Activated CD4-positive, alpha-beta T cell treated with anti-CD3 and anti-CD28 coated beads, Interleukin-2, Interleukin-6, amounts not matched to agents 100 ng/mL and 50 ng/mL, durations not matched to agents 16 hours and 8 hours (primary cell): Measurements from ENCODE around the gene JAG1.

ENCODE experiments used
- DNase-seq: peaks from one replicate; pipeline ENCODE4 v3.0.0-alpha.2; 2020

Gene JAG1

DNA sequence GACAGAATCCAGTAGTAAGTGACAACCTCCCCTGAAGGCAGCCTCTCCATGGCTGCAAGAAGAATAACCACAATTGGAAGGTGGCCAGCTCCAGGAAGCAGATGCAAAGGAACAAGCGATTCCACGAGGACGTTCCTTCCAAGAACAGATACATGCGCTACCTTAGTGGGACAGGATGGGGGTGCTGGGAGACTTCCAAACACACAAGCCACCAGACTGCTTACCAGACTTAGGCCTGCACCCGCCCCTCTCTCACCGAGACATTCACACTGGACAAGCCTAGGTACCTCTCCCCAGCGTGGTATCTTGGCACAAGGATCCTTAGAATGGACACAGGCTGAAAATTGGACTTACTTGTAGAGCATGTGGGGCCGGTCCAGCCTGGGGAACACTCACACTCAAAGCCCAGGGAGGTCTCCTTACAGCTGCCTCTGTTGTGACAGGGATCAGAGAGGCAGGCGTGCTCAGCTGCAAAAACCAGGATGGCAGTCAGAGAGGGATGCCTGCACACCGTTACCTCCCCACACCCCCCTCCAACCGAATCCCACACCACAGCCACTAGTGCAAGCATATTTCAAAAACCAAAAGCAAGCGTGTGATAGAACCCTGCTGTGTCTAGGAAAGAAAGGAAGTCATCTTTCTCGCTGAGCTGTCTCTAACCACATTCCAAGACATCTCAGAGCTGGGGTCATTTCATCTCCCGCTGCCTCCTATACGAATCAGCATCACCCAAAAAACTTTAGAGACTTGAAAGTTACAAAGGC lies 22.4 kb downstream of the JAG1 start:
- DNase-seq: no peak

DNA sequence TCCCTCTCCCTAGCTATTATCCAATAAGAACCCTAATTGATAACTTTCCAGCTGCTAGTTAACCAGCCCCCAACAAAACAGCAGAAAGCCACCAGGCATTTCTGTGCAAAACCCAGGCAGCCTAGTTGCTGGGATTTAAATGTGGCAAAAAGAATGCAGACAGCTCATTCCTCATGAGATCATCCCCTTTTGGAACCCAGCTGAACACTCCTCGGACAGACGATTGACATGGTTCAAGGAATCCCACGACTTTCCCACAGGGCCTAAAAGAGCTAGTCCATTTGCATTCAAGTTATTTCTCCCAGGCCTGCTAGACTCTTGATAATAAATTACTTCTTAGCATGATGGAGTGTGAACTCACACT lies 24.0 kb downstream of the JAG1 start:
- DNase-seq: no peak

DNA sequence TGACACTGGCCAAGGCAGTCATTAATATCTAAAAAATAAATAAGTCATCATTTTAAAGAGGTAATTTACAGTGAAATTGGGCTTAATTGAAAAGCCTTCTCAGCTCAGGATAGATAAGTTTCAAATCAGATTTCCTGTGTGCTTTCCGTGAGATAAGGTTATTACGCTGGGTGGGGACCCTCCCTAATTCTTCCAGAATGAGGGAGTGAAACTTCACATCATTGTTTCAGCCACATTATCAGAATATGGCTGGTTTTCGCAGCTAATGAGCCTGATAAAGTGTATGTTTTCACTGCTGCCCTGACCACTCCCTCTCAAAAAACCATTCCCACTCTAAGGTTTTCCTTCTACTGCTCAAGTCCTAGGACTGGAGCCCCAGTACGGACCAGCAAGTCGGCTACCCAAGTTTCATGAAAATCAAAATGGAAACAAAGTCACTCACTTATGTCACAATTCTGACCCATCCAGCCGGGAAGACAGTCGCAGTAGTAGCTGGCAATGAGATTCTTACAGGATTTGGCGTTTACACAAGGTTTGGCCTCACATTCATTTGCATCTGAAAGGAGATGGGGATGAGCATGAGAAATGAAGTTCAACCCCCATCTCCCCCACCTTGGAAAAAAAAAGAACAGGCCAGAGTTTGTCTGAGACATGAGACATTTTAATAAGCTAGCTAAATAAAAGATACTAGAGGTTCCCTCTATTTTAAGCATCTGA lies 24.6 kb downstream of the JAG1 start:
- DNase-seq: no peak

DNA sequence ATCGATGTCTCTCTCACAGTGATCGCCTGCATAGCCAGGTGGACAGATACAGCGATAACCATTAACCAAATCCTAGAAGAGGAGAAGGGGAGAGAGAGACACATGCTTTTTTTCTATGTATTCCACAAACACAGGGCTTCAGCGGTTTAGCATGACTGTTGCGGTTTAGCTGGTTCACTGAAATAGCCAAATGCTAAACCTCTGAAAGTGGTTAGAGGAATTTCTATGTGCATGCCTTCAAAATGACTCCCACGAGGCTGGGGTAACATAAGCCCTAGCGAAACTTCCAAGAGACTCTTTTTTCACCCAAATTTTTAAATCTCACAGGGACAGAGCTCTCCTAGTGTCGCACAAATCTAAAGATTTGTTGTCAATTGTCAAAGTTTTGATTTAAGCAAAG lies 25.1 kb downstream of the JAG1 start:
- no peak for DNase-seq

DNA sequence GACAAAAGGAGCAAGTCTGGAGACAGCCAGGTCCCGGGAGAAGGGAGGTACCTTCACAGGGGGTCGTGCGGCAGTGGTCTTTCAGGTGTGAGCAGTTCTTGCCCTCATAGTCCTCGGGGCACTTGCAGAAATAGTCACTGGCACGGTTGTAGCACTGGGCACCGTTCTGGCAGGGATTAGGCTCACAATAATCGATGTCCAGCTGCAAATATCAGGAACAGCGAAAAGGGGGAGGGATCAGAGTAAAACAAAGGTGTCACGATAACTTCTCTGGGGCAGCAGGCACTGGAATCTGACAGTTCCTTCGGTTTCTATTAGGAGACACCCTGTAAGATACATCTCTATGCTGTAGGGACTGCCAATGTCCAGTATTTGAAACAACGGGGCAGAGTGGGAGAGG lies 25.9 kb downstream of the JAG1 start:
- DNase-seq: no peak

DNA sequence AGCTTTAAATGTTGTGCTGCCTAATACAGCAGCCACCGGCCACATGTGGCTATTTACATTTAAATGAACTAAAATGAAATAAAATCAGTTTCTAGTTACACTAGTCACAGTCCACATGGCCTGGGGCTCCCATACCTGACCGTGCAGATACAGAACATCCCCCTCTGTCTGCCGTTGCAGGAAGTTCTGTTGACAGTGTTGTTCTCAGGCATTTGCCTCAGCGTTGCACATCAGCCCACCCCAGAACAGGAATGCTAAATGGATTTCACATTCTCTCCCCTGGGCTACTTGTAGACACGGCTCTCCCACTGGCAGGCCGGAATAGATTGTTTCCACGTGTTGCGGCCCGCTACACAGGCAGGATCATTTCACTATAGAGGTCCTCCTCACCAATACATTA lies 26.3 kb downstream of the JAG1 start:
- no peak for DNase-seq

DNA sequence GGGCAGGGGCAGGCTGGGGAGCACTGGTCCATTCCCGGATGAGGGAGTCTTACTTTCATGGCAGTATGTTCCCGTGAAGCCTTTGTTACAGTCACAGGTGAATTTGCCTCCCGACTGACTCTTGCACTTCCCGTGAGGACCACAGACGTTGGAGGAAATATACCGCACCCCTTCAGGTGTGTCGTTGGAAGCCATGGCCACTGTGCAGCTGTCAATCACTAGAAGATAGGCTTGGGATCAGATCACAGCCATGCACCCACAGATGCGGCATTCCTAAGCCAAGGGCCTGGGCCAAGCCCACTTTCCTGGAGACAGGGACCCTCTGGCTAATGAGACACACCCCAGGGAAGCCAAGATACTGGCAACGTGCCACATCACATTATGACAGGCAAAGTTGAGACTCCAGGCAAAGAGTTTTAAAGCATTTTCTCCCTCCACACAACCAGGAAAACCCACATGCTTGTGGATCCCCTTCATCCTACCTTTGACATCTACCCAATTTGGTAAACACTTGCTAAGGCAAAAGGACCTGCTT lies 26.8 kb downstream of the JAG1 start:
- DNase-seq: no peak

DNA sequence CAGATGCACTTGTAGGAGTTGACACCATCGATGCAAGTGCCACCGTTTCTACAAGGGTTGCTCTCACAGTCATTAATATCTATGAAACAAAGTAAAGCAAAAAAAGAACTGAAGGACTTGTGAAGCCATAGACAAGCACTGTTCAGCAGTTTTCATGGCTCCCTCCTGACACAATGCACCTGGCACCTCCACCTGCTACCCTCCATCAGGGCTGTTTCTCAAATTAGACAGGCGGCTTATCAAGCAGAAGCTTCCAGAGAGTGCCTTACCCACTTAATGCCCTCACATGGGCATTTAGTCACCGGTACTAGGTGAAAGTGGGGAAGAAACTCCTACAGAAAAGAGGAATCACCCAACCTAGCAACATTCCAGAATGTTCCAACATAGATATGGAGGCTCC lies 27.8 kb downstream of the JAG1 start:
- DNase-seq: no peak

DNA sequence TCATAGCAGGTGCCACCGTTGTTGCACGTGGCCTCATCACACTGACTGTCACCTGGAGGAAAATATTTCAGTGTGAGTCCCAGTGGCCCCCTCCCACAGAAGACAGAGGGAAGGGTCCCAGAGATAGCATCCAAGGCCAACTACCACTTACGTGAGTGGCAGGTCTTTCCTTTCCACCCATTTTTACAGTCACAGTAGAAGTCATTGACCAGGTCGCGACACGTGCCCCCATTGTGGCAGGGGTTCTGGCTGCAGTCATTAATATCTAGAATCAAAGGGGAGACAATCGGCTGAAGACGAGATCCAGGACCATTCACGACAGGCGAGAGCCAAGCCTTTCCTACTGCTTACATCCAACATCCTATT lies 28.6 kb downstream of the JAG1 start:
- no peak for DNase-seq

DNA sequence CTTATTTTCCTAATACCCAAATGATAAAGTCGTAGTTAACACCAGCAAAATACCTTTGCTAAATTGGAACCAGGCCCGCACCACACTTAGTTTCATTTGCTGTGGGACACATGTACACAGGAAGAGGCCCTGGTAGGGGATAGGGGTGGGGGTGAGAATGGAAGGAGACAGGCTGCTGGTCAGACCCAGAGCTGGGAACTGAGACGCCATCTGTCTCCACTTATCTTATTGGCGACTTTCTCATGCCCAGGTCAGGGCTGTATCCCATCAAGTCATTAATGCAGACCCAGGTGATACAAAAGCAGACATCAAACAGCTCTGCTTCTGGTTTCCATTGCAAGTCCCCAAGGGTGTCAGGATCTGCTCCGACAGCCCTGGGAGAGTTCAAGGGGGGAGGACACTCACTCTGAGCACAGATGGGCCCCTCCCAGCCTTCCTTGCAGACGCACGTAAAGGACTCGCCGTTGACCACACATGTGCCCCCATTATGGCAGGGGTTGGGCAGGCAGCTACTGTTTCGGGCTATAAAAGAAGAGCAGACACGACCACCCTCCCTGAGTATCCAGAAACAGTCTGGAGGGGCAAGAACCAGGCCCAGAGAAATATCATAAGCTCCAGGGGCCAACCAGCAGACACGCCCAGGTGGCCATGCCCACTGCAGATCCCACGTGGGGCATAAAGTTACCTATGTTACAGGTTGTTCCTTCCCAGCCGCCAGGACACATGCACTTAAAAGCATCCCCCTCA lies 29.2 kb downstream of the JAG1 start:
- DNase-seq: peak; percentile 12

DNA sequence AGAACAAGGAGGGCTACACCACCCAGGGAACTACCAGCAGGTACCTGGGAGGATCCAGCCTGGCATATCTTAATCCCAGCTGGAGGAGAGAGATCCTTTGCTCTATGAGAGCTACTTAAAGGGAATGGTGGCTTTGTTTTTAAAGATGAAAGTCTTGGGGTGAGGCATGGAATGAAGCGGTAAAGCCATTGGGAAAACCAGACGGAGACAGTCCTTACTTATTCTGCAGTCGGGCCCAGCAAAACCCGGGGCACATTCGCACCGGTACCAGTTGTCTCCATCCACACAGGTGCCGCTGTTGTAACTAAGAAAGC lies 30.3 kb downstream of the JAG1 start:
- DNase-seq: no peak

DNA sequence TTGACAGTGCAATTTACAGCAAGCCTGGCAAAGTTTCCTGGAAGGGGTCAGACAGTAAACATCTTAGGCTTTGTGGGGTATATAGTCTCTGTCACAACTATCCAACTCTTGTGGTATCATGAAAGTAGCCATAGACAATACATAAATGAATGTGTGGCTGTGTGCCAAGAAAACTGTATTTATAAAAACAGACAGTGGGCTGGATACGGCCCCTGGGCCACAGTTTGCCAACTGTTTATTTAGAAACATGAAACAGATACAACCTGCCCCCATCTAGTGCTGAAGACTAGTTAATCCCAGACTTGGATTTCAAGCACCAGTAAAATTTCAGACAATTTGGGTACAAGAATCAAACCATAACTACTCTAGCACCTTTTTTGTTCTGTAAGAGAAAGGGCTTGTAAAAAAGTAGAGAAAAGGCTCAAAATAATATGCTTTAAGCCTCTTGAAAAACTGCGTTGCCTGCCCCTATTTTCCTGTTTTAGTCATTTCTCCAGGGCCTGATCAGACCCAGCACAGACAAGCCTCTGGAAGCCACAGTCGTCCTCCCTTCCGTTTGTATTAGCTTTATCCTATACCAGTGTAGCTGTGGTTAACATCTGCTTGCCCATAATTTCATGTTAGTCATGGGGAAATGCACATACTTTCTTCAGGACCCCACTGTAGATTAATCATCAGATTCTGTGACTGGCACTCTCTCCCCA lies 30.8 kb downstream of the JAG1 start:
- no peak for DNase-seq

DNA sequence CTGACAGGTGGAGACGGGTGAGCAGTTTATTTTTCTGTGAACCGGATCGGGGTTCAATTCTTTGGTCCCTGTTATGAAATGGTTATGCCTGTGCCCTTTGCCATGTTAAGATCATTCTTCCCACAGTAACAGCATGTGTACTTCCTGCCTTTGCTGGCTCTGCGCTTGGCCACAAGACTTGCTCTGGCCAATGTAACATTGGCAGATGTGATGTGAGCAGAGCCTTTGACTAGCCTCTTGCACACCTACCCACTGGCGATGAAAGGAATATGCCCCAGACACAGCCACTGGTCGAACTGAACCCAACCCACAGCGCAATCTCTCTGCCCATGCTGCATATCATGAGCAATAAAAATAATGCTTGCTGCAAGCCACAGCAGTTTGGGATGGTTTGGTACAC lies 31.9 kb downstream of the JAG1 start:
- DNase-seq: no peak

DNA sequence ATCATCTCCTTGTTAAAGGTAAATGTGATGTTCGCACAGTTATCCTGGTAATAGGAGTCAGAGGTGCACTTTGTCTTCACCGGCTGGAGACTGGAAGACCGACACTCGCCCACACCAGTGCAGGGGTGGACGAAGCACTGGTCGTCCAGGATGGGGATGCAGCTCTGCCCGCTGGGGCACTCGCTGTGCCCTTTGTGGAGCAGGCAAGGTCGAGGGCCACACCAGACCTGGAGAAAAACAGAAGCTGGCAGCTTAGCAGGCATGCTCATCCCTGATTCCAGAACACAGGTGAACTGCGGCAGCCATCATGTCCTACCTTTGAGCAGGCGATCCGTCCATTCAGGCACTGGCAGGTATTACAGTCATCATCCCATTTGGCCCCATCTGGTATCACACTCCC lies 32.3 kb downstream of the JAG1 start:
- no peak for DNase-seq

DNA sequence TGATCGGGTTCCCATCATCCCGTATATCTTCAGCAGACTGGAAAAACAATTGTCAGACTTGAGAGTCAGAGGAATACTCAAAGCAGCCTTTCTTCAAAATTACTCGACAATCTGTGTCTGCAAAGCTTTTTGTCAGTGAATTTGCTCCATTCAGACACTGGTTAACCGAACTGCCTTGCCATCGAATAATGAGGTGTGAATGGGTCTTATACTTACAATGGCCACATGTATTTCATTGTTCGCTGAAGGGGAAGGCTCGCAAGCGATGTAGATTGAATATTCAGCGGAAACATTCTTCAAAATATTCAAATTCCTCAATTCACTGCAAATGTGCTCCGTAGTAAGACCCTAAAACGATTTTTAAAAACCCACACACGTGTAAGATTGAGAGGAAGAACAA lies 32.9 kb downstream of the JAG1 start:
- no peak for DNase-seq

DNA sequence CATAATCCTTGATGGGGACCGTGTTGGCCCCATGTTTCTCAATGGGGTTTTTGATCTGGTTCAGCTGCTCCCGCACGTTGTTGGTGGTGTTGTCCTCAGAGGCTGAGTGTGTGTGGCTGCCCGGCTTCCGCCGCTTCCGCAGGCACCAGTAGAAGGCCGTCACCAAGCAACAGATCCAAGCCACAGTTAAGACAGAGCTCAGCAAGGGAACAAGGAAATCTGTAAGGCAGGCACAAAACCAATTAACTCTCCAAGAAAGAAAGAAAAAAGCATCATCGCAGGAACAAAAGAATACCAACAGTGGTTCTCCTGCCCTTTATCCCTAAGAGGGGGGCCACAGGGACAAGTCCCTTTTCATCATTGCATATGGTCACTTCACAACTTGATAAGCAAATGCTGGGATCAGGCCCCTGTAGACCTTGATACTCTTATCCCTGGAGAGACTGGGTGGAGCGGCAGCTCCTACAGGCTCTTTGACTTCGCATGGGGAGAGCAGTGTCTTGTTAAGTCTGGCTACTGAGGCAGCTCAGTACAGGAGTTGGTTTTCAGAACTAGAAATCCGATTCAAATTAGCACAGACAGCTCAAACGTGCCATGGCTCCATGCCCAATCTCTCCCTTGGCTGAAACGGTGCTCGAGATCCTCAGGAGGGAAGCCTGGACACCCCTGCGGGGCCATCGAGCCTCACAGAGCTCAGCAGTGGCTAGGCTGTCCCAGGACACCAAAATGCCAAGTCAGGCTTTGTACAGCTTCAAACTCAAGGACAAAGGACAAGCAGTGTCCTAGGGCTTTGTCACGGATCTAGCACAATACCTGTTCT lies 33.9 kb downstream of the JAG1 start:
- DNase-seq: no peak

DNA sequence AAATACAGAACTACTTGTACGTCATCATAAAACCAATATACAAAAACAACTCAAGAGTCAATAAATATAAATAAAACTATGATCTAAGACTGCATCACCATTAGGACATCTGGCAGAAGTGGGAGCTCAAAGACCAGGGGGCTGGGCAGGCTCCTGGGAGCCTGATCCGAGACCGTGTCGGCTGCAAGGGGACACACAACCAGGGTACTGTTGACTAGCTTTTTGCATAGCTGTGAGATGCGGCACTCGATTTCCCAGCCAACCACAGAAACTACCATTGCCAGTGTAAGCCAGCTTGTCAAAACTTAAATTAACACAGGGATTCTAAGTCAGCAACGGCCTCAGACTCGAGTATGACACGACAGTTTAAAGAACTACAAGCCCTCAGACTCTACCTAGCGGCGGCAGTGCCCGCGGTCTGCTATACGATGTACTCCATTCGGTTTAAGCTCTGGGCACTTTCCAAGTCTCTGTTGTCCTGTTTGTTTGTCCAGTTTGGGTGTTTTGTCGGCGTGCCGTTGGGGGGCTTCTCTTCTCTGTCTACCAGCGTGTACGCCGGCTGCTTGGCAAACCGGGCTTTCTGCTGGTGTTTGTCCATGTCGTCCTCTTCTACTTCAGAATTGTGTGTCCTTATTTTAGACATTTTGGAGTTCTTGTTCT lies 34.6 kb downstream of the JAG1 start:
- DNase-seq: no peak

DNA sequence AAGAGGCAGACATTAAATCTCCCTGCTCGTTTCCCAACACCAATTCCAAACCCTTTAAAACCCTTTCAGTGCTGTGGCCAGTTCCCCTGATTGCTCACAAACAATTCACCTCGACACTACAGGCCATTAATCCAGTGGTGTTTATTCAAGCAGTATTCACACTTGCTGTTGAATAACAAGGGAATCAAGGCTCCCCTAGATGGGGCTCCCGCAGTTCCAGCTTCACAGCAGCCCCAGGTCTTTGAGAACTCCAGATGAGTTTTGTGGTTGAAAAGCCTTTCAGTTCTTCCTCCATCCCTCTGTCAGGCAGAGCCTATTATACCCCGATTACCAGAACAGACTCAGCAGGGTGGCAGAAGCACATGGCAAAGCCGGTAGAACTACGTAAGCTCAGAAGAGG lies 36.2 kb downstream of the JAG1 start:
- no peak for DNase-seq

DNA sequence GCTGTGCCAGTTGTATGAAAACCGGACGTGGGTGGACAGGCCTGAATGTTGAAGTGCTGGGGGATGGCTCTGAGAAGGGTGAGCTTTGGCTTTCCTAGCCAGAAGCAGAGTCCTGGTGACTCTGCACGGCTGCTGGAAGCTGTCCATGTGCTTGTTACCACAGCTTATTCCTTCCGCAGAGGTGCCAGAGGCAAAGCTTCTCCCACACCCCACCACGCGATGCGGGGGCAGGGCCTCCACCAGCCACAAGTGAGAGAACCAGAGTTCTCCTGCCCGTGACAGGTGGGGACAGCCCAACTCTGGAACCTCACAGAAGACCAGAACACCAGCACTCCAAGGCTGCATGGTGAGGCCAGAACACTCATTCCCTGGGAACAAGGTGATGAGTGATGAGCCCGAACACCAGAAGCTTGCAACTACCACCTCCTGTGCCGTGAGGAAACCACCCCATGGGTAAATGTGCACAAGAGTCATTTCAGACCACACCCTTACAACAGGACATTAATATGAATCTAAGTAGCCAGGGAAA lies 36.7 kb downstream of the JAG1 start:
- no peak for DNase-seq

DNA sequence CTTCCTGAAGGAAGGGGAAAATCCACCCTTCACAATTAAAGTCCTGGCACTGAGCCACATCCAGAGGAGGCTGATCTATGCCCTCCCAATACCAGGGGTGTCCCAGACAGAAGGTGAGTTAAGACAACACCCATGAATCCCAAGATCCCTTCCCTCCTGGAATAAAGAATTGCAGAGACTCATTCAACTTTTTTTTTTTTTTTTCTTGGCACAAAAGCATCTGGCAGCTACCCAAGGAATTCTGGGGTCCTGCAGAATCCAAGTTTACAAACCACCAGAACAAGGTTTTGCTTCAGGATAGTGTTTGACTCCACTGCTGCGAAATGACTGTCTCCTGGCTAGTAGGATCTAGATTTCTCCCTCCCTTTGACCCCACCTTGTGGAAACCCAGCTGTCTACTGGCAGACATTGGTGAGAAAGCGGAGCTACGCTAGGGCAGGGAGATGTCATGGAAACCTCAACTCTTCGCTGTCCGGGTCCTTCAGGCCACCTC lies 37.4 kb downstream of the JAG1 start:
- DNase-seq: no peak

DNA sequence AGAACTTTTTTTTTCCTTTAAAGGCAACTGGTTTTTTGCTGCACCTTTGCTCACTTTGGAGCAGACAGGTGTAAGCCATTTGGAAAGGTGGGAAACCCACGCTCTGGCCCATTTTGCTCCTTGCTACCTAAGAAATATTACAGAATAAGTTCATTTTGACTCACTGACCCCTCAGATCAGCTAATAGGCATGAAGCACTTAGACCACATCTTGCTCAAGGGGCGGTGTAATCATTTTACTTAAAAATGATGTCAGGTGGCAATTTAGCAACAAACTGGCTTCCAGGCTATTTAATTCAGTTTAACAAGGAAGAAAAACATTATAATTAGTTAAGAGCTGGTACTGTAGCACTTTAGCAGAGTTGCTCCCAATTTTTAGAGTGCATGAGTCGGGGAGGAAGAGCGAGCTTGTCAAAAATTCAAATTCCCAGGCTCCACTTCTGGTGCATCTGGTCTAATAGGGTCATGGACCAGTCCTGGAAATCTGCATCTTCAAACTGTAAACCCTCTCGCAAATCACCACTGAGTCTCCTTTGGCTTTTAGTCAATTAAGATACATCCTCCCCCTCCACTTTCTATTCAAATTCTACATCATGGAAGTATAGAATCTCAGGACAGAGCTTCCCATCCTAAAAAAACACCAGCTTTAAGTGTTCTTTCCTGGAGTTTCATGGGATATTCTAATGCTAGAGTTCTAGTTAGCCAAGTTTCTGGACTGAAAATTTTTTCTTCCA lies 38.2 kb downstream of the JAG1 start:
- no peak for DNase-seq
